K562 (cell line): ENCODE measurements around the gene MFAP1. TPM values are rescaled to one million over a fixed set of nuclear protein-coding genes. Genes with fewer than 3 reads are reported as not detected.

Source experiments
- ATAC-seq: fragments of 200-7000 bp; cut with Tn5 transposase; 3 replicates; pipeline ENCODE4 v1.9.1; 2020; ENCODE audit warnings: moderate library complexity
- BruUV-seq: library from RNA; stranded (reverse); fragments of 400-500 nt; replicated peaks from 2 replicates; lab custom pipeline; 2021; lab: Mats Ljungman, UMichigan
- CTCF ChIA-PET: fragments of 300-600 bp; formaldehyde crosslinking; extraction: SDS; loops from one replicate; lab custom pipeline; 2021; ENCODE audit warnings: low intra/inter-chr PET ratio; lab: Yijun Ruan, JAX
- POLR2A ChIA-PET: fragments of 300-600, 350-650 bp; sonication (Branson Sonifier 250); formaldehyde crosslinking; extraction: SDS; loops from one replicate; lab custom pipeline; 2021; ENCODE audit warnings: antibody characterized with exemption, inconsistent platforms; lab: Yijun Ruan, JAX
- DNase-seq, 4 experiments: peaks; one replicate each; pipeline versions ENCODE4 v3.0.0 to v3.0.0-alpha.2; 2011 to 2018; ENCODE audit warnings: low spot score in 3 of 4, mixed read lengths in 3 of 4; ENCODE audit errors: extremely low read depth in 1 of 4
- FAIRE-seq: peaks from 2 replicates; lab custom pipeline; 2011; peaks lifted over from hg19 to GRCh38; lab: Jason Lieb, UNC
- H2AFZ ChIP-seq: 2 replicates; pipeline ENCODE4 v1.6.0; 2011; ENCODE audit warnings: low read depth, low read length, control low read depth, inconsistent platforms
- H3K27ac ChIP-seq: fragments of 200-600 bp; 3 replicates; pipeline ENCODE4 v1.8.0; 2011; ENCODE audit warnings: low read depth, mild to moderate bottlenecking, control low read depth, inconsistent platforms, low read length, moderate library complexity, mixed read lengths; ENCODE audit errors: extremely low read depth
- H3K27me3 ChIP-seq, 2 experiments: fragments of 300-600 bp in 1 of 2; 2 replicates in 1 of 2; 3 replicates in 1 of 2; pipeline versions ENCODE4 v1.6.0 to v1.8.0; 2011; ENCODE audit warnings: inconsistent platforms in 2 of 2, low read length in 2 of 2, mild to moderate bottlenecking in 1 of 2, mixed read lengths in 1 of 2, moderate library complexity in 1 of 2; ENCODE audit not compliant: control insufficient read depth in 2 of 2, insufficient read depth in 2 of 2
- H3K36me3 ChIP-seq: fragments of 300-600 bp; 3 replicates; pipeline ENCODE4 v1.8.0; 2011; ENCODE audit warnings: mild to moderate bottlenecking, low read length, inconsistent platforms; ENCODE audit not compliant: control insufficient read depth, insufficient read depth
- H3K4me1 ChIP-seq, 2 experiments: fragments of 200-600 bp in 1 of 2; replicated peaks in 1 of 2; 2 replicates in 1 of 2; 3 replicates in 1 of 2; pipeline versions ENCODE4 v1.5.1 to v1.8.0; 2011; ENCODE audit warnings: inconsistent platforms in 2 of 2, low read length in 2 of 2, mild to moderate bottlenecking in 1 of 2, mixed read lengths in 1 of 2, moderate library complexity in 1 of 2; ENCODE audit not compliant: control insufficient read depth in 2 of 2, insufficient read depth in 2 of 2
- H3K4me2 ChIP-seq: 2 replicates; pipeline ENCODE4 v1.6.1; 2011; ENCODE audit warnings: low read length, control low read depth, inconsistent platforms, mixed read lengths; ENCODE audit not compliant: insufficient read depth
- H3K4me3 ChIP-seq: fragments of 200-600 bp; sonication (generic), shearing (Covaris generic); 2 replicates; pipeline ENCODE4 v1.5.1; 2016; ENCODE audit warnings: control low read depth, inconsistent platforms
- H3K79me2 ChIP-seq: fragments of 200-600 bp; 3 replicates; pipeline ENCODE4 v1.8.0; 2011; ENCODE audit warnings: low read length, inconsistent platforms; ENCODE audit not compliant: control insufficient read depth, insufficient read depth
- H3K9ac ChIP-seq, 2 experiments: 2 replicates each; pipeline versions ENCODE4 v1.6.0 to v1.6.1; 2011; ENCODE audit warnings: low read depth in 2 of 2, low read length in 2 of 2, control low read depth in 1 of 2, inconsistent platforms in 1 of 2, mild to moderate bottlenecking in 1 of 2, mixed read lengths in 1 of 2; ENCODE audit not compliant: insufficient read depth in 1 of 2
- H3K9me1 ChIP-seq: one replicate; pipeline ENCODE4 v1.6.0; 2011; ENCODE audit warnings: inconsistent platforms, mild to moderate bottlenecking, low read length, moderate library complexity; ENCODE audit not compliant: control insufficient read depth, insufficient read depth
- H3K9me3 ChIP-seq: replicated peaks from 2 replicates; pipeline ENCODE4 v1.5.1; 2011; ENCODE audit warnings: low read depth, low read length, inconsistent platforms; ENCODE audit not compliant: control insufficient read depth, insufficient read depth
- H4K20me1 ChIP-seq: replicated peaks from 2 replicates; pipeline ENCODE4 v1.6.1; 2011; ENCODE audit warnings: low read length, inconsistent platforms, mixed read lengths; ENCODE audit not compliant: control insufficient read depth, insufficient read depth
- ASH1L ChIP-seq: fragments of 450-650 bp; IDR thresholded peaks from 2 replicates; pipeline ENCODE4 v1.6.1; 2018; ENCODE audit warnings: borderline replicate concordance, mild to moderate bottlenecking, low read depth; ENCODE audit not compliant: partially characterized antibody
- ATF4 ChIP-seq: fragments of 450-650 bp; formaldehyde crosslinking; IDR thresholded peaks from 2 replicates; pipeline ENCODE4 v1.4.0; 2022; ENCODE audit warnings: mild to moderate bottlenecking, moderate library complexity
- CBFA2T2 ChIP-seq: fragments of 450-650 bp; conservative IDR thresholded peaks from 2 replicates; pipeline ENCODE4 v1.6.1; 2017; ENCODE audit warnings: mild to moderate bottlenecking
- CBX8 ChIP-seq: fragments of 200-600 bp; sonication (generic); IDR thresholded peaks from 2 replicates; pipeline ENCODE4 v1.6.1; 2012; ENCODE audit warnings: borderline replicate concordance, mixed run types, low read depth, mild to moderate bottlenecking, moderate library complexity, mixed read lengths, low read length, control low read depth, inconsistent platforms; ENCODE audit not compliant: poor library complexity, severe bottlenecking; ENCODE audit errors: extremely low read depth
- CTCF ChIP-seq, 3 experiments: IDR thresholded peaks in 2 of 3; conservative IDR thresholded peaks in 1 of 3; 2 replicates each; pipeline ENCODE4 v1.5.1; 2011 to 2012; ENCODE audit warnings: low read length in 3 of 3, mild to moderate bottlenecking in 3 of 3, control low read depth in 2 of 3, improper control_type of control experiment in 1 of 3, inconsistent platforms in 1 of 3, low read depth in 1 of 3, mixed read lengths in 1 of 3, moderate library complexity in 1 of 3; ENCODE audit not compliant: insufficient read depth in 2 of 3
- FOXO4 ChIP-seq: fragments of 450-650 bp; formaldehyde crosslinking; IDR thresholded peaks from 2 replicates; pipeline ENCODE4 v1.4.0; 2020; ENCODE audit warnings: mild to moderate bottlenecking, moderate library complexity
- GABPA ChIP-seq: fragments of 200-800 bp; sonication (Bioruptor generic); conservative IDR thresholded peaks from 2 replicates; pipeline ENCODE4 v1.6.1; 2016; ENCODE audit warnings: low read depth, missing genetic modification characterization, missing compliant biosample characterization
- MEF2A ChIP-seq: IDR thresholded peaks from 2 replicates; pipeline ENCODE4 v1.6.1; 2011; ENCODE audit warnings: low read depth, mild to moderate bottlenecking, low read length, moderate library complexity; ENCODE audit not compliant: control insufficient read depth
- RAD21 ChIP-seq, 2 experiments: fragments of 250-450 bp in 1 of 2; fragments of 450-650 bp in 1 of 2; sonication (Bioruptor Pico) in 1 of 2; formaldehyde crosslinking in 1 of 2; IDR thresholded peaks in 1 of 2; conservative IDR thresholded peaks in 1 of 2; 2 replicates each; pipeline versions ENCODE4 v1.4.0 to v1.8.0; 2020 to 2022; ENCODE audit warnings: mild to moderate bottlenecking in 2 of 2, moderate library complexity in 1 of 2
- SNRNP70 ChIP-seq: fragments of 200-400 bp; formaldehyde crosslinking; optimal IDR thresholded peaks from 2 replicates; pipeline ENCODE3; 2017; ENCODE audit warnings: low read depth, low read length
- SREBF2 ChIP-seq: sonication (generic); formaldehyde crosslinking; IDR thresholded peaks from 2 replicates; pipeline ENCODE4 v1.4.0; 2020; ENCODE audit warnings: mild to moderate bottlenecking, missing genetic modification reagents
- TBP ChIP-seq: optimal IDR thresholded peaks from 2 replicates; pipeline ENCODE3; 2011; ENCODE audit warnings: low read depth, low read length, improper control_type of control experiment
- ZNF280A ChIP-seq: fragments of 450-650 bp; IDR thresholded peaks from 2 replicates; pipeline ENCODE4 v1.6.1; 2018; ENCODE audit warnings: mild to moderate bottlenecking, low read depth; ENCODE audit not compliant: partially characterized antibody
- ZNF785 ChIP-seq: fragments of 250-450 bp; sonication (Bioruptor Pico); IDR thresholded peaks from 2 replicates; pipeline ENCODE4 v1.4.0; 2020; ENCODE audit warnings: mild to moderate bottlenecking
- ZZZ3 ChIP-seq: fragments of 450-650 bp; IDR thresholded peaks from 2 replicates; pipeline ENCODE4 v1.6.1; 2016; ENCODE audit warnings: antibody characterized with exemption, mild to moderate bottlenecking, moderate library complexity
- WGBS: fragments of 100-300 bp; shearing (Covaris generic); methylation state at CpG from one replicate; pipeline ENCODE4 v1.1.6; 2016; ENCODE audit warnings: low coverage, mixed read lengths; ENCODE audit not compliant: insufficient coverage; ENCODE audit errors: missing lambda C conversion rate; 5-methylcytosine and 5-hydroxymethylcytosine counted together
- in situ Hi-C: fragments of 300-500 bp; cut with MboI; formaldehyde crosslinking; loops from 4 replicates; pipeline ENCODE4 v1.15.0; 2018; ENCODE audit warnings: inconsistent platforms, mixed read lengths
- intact Hi-C: fragments of 100-400 bp; cut with micrococcal nuclease; formaldehyde crosslinking; loops from 2 replicates; pipeline ENCODE4 v1.14.2; 2022
- polyA plus RNA-seq, 8 experiments: library from polyadenylated mRNA; depleted of rRNA in 4 of 8; stranded (reverse) in 5 of 8; unstranded in 3 of 8; fragments of >200 nt; fragmentation: Nextera tagmentation in 2 of 8; fragmentation: Illumina TruSeq in 1 of 8; extraction: Ambion mirVana in 2 of 8; extraction: Trizol in 1 of 8; gene quantifications; 2 replicates each; pipeline versions ENCODE4 v1.2.1 to v1.2.3, GENCODE V29; 2011 to 2014; ENCODE audit warnings: inconsistent platforms in 1 of 8, missing spikeins in 1 of 8
- total RNA-seq, 7 experiments: library from RNA; depleted of rRNA in 6 of 7; stranded (reverse); fragments of >200 nt in 6 of 7; fragmentation: Illumina TruSeq in 2 of 7; extraction: Trizol in 2 of 7; gene quantifications; 2 replicates each; pipeline versions ENCODE4 v1.2.1 to v1.2.3, GENCODE V29; 2011 to 2021; ENCODE audit warnings: low replicate concordance in 1 of 7

MFAP1 gene
- total and polyA plus RNA-seq, 9 of the 15 experiments (the other 6 are each of a cell fraction or from before 2014, with no cell fraction given), result 34.9 to 64.1 (median 48.2) TPM

GRCh38 chr15:43769584-43770228 is 54.8 kb downstream of the MFAP1 start:
- H3K4me1 ChIP-seq, result peaks cover 0 to 2% of the 10 kb centered on the region in 2 experiments; a peak in 2 of 5 replicates
- no TSS peak for BruUV-seq
- ATAC-seq (peak; percentile 86), DNase-seq (peak; percentile 56 to 77 (median 62)), FAIRE-seq (peak; percentile 72)
- H3K79me2 ChIP-seq, result no peaks in the 10 kb centered on the region
- ChIA-PET CTCF (interaction anchor here (2.2 kb wide), 1 partner anchor 423 kb away, joined by 10 read pairs; no protein-coding TSS in a partner anchor), POLR2A (no interaction called here)
- no peak overlapping the region for H3K4me2 ChIP-seq
- no peak overlapping the region for H3K27ac ChIP-seq
- 59% methylated on average over 5 of the region's 5 CpGs for WGBS
- no peaks in the 10 kb centered on the region; the same call in 1 of the 2 replicates for H4K20me1 ChIP-seq
- no peak overlapping the region for H3K9ac ChIP-seq
- H3K36me3 ChIP-seq, result peaks cover 92% of the 10 kb centered on the region
- no peak overlapping the region for H2AFZ ChIP-seq
- no peak overlapping the region for H3K4me3 ChIP-seq
- no peaks in the 10 kb centered on the region for H3K9me1 ChIP-seq
- H3K27me3 ChIP-seq, result no peaks in the 10 kb centered on the region
- in situ Hi-C loops (no loop called here), intact Hi-C loops (loop anchor here (5.0 kb wide), 1 partner anchor 327 kb away; no protein-coding TSS in a partner anchor)
- no peaks in the 10 kb centered on the region for H3K9me3 ChIP-seq
- no peak for TF ChIP-seq CBX8
- no peak for TF ChIP-seq SREBF2 (CRISPR knock-in tag)
- TF ChIP-seq ATF4 (CRISPR knock-in tag), result no peak
- TF ChIP-seq CTCF (IDR thresholded peaks at IDR 0.05 in 2 of 3, conservative IDR thresholded peaks at IDR 0.05 in 1 of 3; ENCODE audit: insufficient read depth in 2 of 3, low read depth in 1 of 3, low read length in 3 of 3), result peak; percentile 57 to 86 (median 77)
- no peak for TF ChIP-seq SNRNP70
- peak in 1 of 2 experiments; percentile 53; a peak in 2 of 4 replicates for TF ChIP-seq RAD21 (CRISPR knock-in tag; conservative IDR thresholded peaks at IDR 0.05 in 1 of 2, IDR thresholded peaks at IDR 0.05 in 1 of 2)
- TF ChIP-seq CBFA2T2, result no peak
- no peak for TF ChIP-seq ZNF280A
- no peak for TF ChIP-seq MEF2A
- no peak for TF ChIP-seq TBP
- TF ChIP-seq ZZZ3, result peak; percentile 55; the same call in 1 of the 2 replicates
- no peak for TF ChIP-seq FOXO4
- TF ChIP-seq ASH1L, result no peak
- no peak for TF ChIP-seq GABPA (tag)
- no peak for TF ChIP-seq ZNF785 (CRISPR knock-in tag)
